ENCODE data around the gene TTC9B.

Gene TTC9B

GRCh38 chr19:40217934-40218890, at the start of gene TTC9B:
TTC9B (minus strand) TSS chr19:40218384; CDS start chr19:40218381, 3 bp downstream.
- DNase-seq (ENCODE audit: low read depth), result peak; percentile 13

GRCh38 chr19:40267601-40267997, 49.4 kb upstream of the TTC9B start:
- no peak for DNase-seq (ENCODE audit: low read depth)

GRCh38 chr19:40266912-40267600, 48.9 kb upstream of the TTC9B start:
- DNase-seq (ENCODE audit: low read depth), result no peak

GRCh38 chr19:40266119-40266518, 47.9 kb upstream of the TTC9B start:
- no peak for DNase-seq (ENCODE audit: low read depth)

- no peak for DNase-seq (ENCODE audit: low read depth)
Observed at GRCh38 chr19:40265763-40266099, 47.5 kb upstream of the TTC9B start.

- DNase-seq (ENCODE audit: low read depth), result no peak
Observed at GRCh38 chr19:40265055-40265762, 47.0 kb upstream of the TTC9B start.

- no peak for DNase-seq (ENCODE audit: low read depth)
Observed at GRCh38 chr19:40264314-40265054, 46.3 kb upstream of the TTC9B start.

GRCh38 chr19:40263440-40264313, 45.5 kb upstream of the TTC9B start:
- DNase-seq (ENCODE audit: low read depth), result no peak

- no peak for DNase-seq (ENCODE audit: low read depth)
Observed at GRCh38 chr19:40262422-40262821, 44.2 kb upstream of the TTC9B start.

GRCh38 chr19:40261631-40262030, 43.4 kb upstream of the TTC9B start:
- no peak for DNase-seq (ENCODE audit: low read depth)

- no peak for DNase-seq (ENCODE audit: low read depth)
Observed at GRCh38 chr19:40257096-40257517, 38.9 kb upstream of the TTC9B start.

- DNase-seq (ENCODE audit: low read depth), result no peak
Observed at GRCh38 chr19:40256512-40256911, 38.3 kb upstream of the TTC9B start.

- no peak for DNase-seq (ENCODE audit: low read depth)
Observed at GRCh38 chr19:40255619-40256166, 37.5 kb upstream of the TTC9B start.

GRCh38 chr19:40254714-40255418, 36.7 kb upstream of the TTC9B start:
- DNase-seq (ENCODE audit: low read depth), result no peak

GRCh38 chr19:40253611-40254092, 35.5 kb upstream of the TTC9B start:
- DNase-seq (ENCODE audit: low read depth), result no peak

GRCh38 chr19:40252395-40252794, 34.2 kb upstream of the TTC9B start:
- DNase-seq (ENCODE audit: low read depth), result no peak

- no peak for DNase-seq (ENCODE audit: low read depth)
Observed at GRCh38 chr19:40251991-40252390, 33.8 kb upstream of the TTC9B start.

- no peak for DNase-seq (ENCODE audit: low read depth)
Observed at GRCh38 chr19:40251244-40251643, 33.1 kb upstream of the TTC9B start.

- DNase-seq (ENCODE audit: low read depth), result no peak
Observed at GRCh38 chr19:40249781-40250180, 31.6 kb upstream of the TTC9B start.

- no peak for DNase-seq (ENCODE audit: low read depth)
Observed at GRCh38 chr19:40249201-40249600, 31.0 kb upstream of the TTC9B start.

Data from activated T-cell treated with anti-CD3 and anti-CD28 coated beads for 24 hours (primary cell).